Amygdala (tissue), 56 donors: ENCODE results near the gene PDGFRB.

Experiments
- DNase-seq, 56 donors: peaks; one replicate each; lab custom pipeline; 2025; lab: John Stamatoyannopoulos, UW

PDGFRB gene

DNA sequence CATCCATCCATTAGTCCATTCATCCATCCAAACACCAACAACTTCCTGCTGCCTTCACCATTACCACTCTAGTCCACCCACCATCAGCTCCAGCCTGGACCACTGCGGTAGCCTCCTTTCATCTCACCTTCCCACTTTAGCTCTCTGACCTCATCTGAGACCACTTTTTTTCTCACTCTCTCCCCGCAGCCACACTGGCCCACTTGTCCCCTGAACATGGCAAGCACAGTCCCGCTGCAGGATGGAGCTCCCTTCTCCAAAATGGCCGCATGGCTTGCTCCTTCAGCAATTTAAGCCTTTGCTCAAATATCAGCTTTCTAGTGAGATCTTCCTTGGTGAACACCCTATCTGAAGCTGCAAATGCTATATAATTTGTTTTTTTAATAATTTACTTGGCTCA lies 80.4 kb downstream of the PDGFRB start:
- DNase-seq: no peak

GRCh38 chr5:150073677-150074076 lies 82.0 kb downstream of the PDGFRB start:
- no peak for DNase-seq

- no peak for DNase-seq
Measured at GRCh38 chr5:150073086-150073625, 82.5 kb downstream of the PDGFRB start.

DNA sequence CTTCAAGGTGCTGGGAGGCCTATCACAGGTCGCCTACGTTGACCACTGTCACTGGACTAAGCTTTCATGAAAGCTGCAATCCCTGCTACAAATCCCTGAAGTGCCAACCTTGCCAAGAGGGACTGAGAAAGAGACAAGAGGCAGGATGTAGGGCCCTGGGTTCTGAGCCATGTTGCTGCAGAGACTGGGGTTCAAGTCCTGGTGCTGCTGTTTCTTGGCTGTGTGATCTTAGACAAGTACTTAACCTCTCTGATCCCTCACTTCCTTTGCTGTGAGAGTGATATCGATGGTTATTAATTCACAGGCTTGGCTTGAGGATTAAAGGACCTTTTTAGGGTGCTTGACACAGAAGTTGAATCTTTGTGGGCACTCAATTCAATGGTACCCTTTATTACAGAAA lies 84.8 kb downstream of the PDGFRB start:
- DNase-seq: no peak

GRCh38 chr5:150069672-150070627 lies 85.7 kb downstream of the PDGFRB start:
- no peak for DNase-seq

DNA sequence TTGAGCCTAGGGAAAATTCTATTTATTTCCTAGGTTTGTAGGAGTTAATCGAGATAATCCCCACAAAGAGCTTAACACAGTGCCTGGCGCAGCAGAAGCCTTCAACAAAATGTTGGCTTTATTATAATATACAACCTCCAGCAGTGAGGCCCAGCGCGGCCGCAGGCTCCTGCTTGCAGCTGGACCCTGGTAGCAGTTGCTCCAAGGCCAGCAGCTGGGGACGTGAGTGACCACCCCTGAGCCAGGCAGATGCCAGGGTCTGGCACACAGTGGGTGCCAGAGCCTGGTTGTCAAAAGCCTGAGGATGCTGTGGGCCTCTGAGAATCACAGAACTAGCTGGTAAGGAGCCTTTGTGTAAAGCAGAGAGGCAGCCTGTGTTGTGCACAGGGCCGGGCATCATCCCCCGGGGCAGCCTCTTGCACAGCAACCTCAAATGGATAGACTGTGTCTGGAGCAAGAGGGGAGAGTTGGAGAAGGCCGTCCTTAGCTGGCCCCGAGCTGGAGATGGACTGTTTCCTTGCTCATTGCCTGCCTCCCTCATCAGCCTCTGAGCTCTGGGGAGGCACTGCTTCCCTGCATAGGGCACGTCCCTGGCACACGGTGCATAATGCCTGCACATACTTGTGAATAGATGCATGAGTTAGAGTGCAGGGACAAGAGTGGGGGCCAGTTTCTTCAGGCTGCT lies 86.5 kb downstream of the PDGFRB start:
- DNase-seq: no peak

GRCh38 chr5:150068472-150068871 lies 87.2 kb downstream of the PDGFRB start:
- no peak for DNase-seq

DNA sequence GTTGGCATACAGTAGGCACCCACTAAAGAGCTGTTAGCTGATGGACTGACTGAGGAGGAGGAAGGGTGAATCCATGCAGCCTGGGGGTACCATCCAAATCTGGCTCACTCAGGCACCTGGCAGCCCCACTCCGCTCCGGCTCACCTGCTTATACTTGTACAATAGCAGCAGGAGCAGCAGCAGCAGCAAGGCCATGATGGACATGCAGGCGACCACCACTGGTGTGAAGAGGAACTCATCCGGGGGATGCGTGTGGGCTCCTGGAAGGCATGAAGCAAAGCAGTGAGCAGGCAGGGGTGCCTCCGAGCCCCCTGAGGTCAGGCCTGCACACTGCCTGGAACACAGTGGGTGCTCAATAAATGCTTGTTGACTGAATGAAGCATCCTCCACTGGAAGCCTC lies 87.6 kb downstream of the PDGFRB start:
- DNase-seq: no peak

- no peak for DNase-seq
Measured at GRCh38 chr5:150067405-150067960, 88.2 kb downstream of the PDGFRB start.

- no peak for DNase-seq
Measured at GRCh38 chr5:150066901-150067396, 88.7 kb downstream of the PDGFRB start.

- DNase-seq: no peak
Measured at GRCh38 chr5:150066436-150066835, 89.2 kb downstream of the PDGFRB start.

- no peak for DNase-seq
Measured at GRCh38 chr5:150065886-150066285, 89.8 kb downstream of the PDGFRB start.

DNA sequence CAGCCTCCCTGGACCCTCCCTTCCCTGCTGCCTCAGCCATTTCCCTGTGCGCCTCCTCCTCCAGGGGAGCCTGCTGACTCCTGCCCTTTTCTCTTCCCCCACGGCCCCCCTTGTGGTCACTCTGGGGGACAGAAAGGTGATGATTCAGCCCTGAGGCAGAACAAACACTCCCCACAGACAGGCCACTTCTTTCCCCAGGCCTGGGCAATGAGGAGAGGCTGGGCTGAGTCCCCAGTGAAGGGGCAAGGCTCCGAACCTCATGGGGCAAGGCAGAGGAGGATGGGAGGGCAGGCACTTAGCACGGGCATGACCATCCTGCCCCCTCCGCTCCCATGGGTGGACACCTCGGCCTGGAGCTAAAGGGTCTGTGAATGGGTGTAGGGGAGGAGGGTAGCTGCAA lies 90.3 kb downstream of the PDGFRB start:
- DNase-seq: peak in 10 of 56 donors; percentile 20 to 42 (median 30)

- no peak for DNase-seq
Measured at GRCh38 chr5:150064681-150065220, 90.9 kb downstream of the PDGFRB start.
